ENCODE results near the gene RHBDF2.
"Not testable (repeated sequence)": the region's sequence is repeated elsewhere in the genome, so short reads cannot be mapped to it uniquely, and the experiment has no call there.

The RHBDF2 gene

DNA sequence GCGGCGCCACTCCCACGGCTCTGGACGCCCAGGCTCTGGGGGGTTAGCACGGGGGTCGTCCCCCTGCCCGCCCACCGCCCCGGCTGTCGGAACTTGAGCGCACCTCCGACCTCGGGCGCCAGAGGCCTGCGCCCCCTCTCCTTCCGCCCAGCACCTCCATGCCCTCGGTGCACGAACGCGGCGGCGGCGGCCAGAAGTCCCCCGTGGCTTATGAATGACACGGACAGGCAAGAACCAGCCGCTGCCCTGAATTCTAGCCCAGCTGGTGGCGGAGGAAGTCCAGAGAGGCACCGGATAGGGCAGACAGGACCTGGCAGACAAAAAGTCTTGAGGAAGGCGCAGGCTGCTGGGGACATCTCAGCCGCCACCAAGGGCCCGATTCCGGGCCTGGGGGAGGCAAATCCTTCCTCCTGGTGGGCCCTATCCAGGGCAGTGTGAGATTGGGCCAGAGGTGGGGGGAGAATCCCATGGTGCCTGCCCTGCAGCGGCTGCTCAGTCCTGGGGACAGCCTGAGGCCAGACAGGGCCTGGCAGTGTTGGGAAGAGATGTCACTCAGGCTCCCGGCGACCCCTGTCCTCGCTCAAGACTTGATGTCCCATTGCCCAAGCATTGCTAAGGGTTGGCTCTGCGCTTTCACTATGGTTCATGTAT lies 37.2 kb upstream of the RHBDF2 start:
- no peak for DNase-seq (ENCODE audit: low read depth in 2 of 2, low spot score in 1 of 2)

DNA sequence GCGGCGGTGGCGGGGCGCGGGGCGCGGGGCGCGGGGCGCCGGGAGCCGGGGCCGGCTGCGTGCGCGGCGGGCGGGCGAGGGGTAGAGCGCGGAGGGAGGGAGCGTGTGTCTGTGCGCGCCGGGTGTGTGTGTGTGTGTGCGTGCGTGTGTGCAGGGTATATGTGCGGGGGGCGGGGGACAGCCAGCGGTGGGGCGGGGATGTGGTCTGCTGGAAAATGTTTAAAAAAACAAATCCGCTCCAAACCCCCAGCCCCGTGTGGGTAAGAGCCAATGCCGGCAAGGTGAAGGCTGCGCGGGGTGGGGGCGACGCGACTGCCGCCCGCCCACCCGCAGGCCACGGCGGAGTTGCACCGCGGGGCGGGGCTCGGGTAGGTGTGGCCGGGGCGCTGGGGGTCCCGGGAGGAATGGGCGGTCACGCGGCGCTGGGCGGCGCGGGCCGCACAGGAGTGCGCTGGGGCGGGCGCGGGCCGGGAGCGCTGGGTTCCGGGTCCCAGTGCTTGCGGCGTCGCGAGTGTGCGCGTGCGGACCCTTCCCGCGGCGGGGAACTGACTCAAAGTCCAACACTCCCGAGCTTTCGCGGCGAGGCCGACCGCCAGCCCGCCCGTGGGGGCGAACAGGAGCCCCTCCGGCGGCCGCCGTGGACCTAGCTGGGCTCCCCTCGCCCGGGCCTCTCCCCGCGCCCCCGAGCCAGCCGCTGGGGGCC lies 36.5 kb upstream of the RHBDF2 start, which contains the start of gene CYGB:
CYGB (minus strand) TSS at position 132 of the 703 bp plus-strand sequence. CDS start 167 bp downstream, outside the sequence.
- DNase-seq (ENCODE audit: low read depth in 2 of 2, low spot score in 1 of 2) = no peak

DNA sequence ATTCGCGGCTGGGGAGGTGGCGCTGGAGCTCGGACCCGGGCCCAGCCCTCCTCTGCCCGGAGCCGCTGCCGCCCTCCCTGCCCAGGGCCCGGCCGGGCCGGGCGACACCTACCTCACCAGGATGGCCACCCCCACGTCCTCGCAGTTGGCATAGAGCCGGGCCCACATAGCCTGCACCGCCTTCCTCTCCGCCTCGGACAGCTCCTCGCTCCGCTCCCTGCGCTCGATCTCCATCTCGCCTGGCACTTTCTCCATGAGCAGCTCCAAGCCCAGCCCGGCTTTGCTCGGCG lies 36.0 kb upstream of the RHBDF2 start:
- no peak for DNase-seq (ENCODE audit: low read depth in 2 of 2, low spot score in 1 of 2)

DNA sequence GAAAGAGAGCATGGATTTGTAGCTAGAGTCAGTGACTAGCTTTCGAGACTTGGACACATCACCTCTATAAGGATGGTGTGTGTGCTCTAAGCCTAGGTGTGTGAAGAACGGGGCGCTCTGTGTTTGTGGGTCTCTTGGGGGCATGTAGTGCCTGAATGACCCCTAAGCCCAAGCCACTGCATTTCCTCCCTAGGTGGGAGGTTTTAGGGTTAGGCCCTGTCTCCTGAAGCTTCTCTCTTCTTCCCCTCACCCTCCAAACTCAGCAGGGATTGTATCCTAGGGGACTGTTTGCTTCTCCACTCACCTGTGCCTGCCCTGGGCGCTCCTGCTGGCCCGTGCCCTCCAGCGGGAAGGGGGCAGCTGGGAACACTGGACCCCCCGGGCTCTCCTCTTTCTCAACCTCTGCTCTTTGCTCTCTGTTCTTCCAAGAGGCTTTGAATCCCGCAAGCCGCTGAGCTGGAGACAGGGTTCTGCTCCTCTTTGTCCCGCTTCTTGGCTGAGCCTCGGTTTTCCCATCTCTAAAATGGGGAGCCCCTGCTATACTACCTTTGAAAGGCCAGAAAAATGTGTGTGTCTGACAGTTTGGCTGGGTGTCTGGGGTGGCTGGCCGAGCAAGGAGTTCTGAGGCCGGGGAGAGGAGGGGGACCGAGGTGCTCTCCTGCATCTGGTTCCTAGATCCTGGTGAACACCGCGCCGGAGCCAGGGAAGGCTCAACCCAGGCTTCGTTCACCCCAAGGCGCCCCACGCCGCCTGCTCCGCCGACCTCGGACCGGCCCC lies 35.5 kb upstream of the RHBDF2 start:
- no peak for DNase-seq (ENCODE audit: low read depth in 2 of 2, low spot score in 1 of 2)

DNA sequence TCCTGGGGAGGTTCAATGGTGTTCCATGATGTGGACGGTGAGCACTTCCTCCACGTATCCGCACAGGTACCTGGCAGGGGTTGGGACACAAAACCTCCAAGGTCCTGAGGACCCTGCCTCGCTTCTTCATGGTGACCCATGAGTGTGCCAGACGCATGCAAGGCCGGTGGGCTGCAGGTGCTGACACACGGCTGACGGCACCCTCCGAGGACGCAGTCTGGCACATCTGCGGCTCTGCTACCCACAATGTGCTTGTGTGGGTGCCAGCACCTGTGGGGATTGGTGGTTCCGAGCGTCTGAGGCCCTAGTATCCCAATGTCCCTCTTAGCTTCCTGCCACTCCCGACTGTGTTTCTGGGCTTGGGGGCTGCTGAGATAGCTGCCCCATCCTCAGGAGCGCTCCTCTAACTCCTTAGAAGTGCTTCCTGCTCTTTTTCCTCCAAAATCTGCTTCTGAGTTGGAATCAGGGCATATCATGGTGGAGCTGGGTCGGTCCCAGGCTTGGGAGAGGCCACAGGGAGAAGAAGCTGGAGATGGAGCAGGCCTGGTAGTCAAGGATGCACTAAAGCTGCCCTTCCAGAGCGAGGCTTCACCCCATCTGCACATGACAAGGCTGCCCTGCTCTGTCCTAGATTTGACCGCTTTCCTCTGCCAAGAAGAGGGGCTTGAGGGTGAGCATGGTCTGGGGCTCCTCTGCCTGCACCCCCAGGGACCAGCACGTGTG lies 34.7 kb upstream of the RHBDF2 start:
- no peak for DNase-seq (ENCODE audit: low read depth in 2 of 2, low spot score in 1 of 2)

DNA sequence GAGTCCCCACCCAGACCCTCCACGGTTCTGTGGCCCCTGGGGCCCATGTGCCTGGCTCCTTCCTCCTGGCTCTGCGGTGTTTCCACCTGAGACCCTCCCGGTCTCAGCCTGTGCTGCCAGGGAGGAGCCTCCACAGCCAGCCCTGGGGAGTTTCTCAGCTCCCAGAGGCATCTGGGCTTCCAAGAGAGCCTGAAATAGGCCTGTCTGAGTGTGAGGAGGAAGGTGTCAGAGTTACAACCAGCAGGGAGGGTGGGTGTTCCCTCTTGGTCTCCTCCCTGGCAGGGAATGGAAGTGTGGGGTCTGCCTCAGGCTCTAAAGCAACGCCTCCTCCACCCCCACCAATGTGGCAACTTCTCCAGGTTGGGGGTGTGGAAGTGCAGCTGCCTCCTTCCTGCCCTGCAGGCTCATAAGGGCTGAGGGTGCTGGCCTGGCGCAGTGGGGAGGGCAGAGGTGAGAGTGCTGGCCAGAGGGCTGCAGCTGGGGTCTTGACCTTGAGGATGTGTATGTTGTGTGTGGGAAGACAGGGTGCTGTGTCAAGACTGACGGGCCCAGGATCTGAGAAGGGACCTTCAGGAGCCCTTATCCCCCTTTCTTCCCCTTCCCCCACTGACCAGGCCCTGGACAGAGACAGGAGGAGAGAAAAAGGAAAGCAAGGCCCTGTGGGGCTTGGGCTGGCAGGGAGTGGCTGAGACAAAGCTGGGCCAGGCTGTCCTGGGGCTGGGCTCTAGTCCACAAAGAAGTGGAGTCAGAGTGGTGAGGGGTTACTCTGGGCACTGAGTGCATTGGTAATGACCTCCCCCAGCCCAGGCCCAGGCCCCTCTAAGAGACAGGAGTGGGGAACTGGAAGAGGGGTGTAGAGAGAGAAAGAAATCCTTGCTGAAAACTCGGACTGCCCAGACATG lies 33.9 kb upstream of the RHBDF2 start:
- DNase-seq (ENCODE audit: low read depth in 2 of 2, low spot score in 1 of 2) = no peak

DNA sequence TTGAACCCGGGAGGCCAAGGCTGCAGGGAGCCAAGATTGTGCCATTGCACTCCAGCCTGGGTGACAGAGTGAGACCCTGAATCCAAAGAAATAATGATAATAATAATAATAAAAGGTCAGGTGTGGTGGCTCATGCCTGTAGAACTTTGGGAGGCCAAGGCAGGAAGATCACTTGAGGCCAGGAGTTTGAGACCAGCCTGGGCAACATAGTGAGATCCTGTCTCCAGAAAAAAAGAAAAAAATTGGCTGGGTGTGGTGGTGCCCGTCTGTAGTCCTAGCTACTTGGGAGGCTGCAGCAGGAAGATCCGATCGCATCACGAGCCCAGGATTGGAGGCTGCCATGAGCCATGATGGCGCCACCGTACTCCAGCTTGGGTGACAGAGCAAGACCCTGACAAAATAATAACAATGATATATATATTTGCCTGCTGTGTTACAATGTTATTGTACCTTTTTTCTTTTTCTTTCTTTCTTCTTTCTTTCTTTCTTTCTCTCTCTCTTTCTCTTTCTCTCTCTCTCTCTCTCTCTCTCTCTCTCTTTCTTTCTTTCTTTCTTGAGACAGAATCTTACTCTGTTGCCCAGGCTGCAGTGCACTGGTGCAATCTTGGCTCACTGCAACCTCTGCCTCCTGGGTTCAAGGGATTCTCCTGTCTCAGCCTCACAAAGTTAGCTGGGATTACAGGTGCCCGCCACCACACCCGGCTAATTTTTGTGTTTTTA lies 32.6 kb upstream of the RHBDF2 start:
- not testable (repeated sequence) for DNase-seq (ENCODE audit: low read depth in 2 of 2, low spot score in 1 of 2)

DNA sequence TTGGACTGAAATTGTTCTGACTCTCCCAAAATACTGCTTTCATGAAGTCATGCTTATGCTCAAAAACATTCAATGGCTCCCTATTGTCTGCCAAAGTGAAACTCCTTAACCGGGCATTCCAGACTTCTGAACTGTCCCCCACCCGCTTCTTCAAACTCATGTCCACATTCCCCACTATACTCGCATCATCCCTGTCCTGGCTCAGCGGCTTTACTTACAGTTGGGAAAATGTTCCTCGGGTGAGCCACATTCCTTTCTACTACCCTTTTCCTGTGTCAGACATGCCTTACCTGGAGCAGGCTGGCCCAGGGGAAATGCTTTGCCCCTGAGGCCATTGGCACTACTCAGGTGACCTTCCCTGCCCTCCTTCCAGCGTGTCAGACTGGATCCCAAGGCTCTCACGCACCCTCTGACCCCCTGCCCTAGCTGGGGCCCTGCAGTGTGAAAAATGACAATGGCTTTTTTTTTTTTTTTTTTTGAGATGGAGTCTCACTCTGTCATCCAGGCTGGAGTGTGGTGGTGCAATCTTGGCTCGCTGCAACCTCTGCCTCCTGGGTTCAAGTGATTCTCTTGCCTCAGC lies 30.9 kb upstream of the RHBDF2 start:
- no peak for DNase-seq (ENCODE audit: low read depth in 2 of 2, low spot score in 1 of 2)

DNA sequence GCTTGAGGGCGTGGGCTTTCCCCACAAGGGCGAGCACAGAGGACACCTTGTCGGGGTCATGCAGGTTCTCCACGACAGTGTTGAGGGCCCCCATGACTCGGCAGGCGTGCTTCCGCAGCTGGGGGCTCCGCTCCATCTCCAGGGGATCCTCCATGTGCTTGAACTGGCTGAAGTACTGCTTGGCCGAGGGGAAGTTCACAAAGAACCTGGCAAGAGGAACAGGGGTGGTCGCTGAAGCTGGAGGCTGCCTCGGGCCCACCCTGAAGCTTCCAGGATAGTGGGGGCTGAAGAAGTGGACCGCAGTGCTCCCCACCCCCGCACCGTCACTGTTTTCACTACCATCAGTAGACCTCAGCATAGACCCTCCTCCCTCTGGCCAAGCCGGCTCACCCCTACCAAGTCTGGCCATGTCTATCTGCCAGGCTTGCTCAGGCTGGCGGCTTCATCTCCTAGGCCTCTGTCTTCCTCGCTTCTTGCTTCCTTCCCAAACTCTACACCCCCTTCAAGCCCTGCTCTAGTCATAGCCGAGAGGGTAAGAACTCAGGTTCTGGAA lies 30.3 kb upstream of the RHBDF2 start:
- no peak for DNase-seq (ENCODE audit: low read depth in 2 of 2, low spot score in 1 of 2)

DNA sequence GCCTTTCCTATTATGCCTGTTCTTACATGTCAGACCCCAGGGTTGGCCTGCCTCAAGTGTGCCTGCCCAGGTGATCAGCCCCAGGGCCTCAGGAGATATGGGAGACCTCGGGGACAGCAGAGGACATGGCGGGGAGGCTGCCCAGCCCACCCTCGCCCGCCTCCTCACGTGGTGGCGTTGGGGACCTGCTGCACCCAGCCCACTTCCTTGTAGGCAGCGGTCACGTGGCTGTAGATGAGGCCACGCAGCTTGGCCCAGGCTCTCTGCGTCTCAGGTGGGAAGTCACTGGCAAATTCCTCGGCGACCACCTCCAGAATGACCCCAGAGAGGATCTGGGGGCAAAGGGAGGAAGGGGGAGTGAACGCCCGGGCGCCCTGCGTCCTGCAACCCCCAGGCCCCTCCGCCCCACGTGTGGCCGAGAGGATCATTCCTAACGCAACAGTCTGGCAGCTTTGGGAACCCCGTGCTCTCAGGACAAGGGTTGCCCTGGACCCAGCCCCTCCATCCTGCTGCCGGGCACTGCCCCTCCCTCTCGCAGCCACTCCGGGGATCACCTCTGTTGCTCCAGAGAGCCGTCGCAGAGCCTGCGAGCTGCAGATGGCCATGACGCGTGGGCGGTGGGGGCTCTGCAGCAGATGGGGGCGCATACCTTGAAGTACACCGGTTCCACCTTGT lies 29.7 kb upstream of the RHBDF2 start:
- no peak for DNase-seq (ENCODE audit: low read depth in 2 of 2, low spot score in 1 of 2)

DNA sequence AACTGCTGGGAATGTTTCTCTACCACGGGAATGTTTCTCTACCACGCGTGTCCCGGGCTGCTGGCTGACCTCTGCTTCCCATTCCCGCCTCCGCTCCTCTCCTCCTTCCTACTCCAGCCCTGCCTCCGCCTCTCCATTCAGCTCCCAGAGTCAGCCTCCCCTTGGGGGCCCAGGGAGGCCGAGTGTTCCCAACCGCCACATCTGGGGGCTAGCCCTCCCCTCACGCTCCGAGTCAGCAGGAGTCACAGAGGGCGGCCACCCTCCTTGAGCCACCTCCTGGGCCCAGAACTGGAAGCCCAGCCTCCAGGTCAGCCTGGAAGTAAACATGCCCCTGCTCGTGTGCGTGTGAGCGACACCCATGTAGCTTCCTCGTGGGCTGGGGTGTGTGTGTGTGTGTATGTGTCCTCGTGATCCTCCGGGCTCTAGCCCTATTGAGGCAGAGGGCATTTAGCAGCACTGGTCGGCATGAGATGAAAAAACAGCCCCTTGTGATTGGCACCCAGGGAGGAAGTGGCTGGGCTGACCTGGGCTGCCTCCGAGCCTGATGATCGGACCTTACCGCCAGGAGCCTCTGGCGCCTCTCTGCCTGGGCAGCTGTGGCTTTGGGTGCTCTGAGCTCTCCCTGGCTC lies 29.0 kb upstream of the RHBDF2 start:
- no peak for DNase-seq (ENCODE audit: low read depth in 2 of 2, low spot score in 1 of 2)

DNA sequence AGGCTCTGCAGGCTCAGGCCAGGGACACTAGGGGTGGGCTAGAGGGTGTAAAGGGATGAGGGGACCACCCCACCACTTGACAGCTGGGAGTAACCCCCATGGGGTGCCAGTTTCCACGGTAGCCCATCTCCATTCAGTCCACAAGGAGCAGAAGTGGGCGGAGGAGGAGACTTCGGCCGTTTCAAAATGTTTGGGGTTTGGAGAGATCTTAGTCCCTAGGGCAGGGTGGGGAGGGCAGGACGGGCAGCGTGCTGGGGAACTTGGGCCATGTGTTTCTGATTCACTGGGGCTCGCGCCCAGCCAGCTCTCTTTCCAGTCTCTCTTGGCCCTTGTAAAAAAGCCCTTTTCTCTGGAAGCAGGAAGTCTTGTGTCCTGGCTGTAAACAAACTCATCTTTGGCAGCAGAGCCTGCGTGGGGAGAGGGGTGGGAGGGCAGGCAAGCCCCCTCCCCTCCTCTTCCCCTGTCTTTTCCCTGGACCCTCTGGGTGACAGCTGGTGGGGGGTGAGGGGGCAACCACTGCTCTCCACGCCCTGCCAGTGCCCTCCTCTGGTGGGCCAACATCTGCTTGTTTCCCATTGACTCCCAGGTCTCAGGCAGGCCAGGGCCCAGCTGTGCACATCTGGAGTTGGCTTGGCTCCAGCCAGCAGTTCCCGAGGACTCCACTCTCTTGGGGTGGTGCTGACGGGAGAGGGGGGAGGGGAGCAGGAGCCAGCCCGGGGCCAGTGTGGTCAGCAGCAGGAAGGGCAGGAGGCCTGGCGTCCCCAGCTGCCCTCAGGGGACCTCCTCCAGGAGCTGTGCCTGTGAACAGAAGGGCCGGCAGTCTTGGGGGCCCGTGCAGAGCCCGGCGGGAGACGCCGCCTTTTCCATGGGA lies 28.2 kb upstream of the RHBDF2 start:
- no peak for DNase-seq (ENCODE audit: low read depth in 2 of 2, low spot score in 1 of 2)

DNA sequence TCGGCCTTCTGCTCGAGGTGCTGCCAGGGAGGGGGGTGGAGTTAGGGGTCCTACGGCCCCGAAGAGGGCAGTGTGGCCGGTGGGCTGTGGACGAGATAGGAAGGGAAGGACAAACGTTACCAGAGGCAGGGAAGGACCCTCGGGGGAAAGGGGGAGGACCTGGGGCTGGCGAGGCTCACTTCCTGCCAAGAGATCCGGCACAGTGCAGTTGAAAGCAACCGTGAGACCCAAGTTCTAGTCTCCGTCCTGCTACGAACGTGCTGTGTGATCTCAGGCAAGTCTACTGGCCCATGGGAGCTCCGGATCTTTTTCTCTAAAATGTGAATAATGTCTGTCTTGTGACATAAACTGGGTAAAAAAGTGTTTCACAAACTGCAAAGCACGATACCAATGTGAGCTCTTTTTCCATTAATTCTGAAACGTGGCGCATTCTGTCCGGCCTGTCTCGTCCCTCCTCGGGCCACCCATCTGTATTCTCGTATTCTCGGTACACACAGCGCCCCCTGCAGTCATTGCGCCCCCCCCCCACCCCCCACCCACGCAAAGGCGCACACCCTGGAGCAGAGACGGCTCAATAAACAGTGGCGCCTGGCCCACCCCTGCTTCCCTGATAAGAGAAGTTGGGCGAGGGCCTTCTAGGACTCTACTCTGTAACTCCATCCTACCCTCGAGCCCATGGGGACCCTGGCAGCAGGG lies 27.5 kb upstream of the RHBDF2 start:
- DNase-seq (ENCODE audit: low read depth in 2 of 2, low spot score in 1 of 2) = no peak

DNA sequence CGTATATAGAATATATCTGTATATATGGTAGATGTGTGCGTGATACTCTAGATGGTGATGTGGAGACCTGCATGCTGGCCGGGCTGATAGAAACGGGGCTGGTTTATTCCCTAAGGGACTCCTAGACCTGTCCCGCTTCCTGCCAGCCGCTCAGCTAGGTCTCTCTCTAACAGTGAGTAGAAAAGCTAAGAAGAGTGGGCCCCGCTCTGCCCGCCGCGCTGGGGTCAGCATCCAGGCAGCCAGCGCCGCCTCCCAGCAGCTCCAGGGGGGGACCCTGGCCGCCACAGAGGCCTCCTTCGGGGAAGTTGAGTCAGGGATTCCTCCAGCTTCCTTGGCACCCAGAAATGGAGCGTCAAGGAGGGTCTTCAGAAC lies 26.9 kb upstream of the RHBDF2 start:
- DNase-seq (ENCODE audit: low read depth in 2 of 2, low spot score in 1 of 2) = no peak

DNA sequence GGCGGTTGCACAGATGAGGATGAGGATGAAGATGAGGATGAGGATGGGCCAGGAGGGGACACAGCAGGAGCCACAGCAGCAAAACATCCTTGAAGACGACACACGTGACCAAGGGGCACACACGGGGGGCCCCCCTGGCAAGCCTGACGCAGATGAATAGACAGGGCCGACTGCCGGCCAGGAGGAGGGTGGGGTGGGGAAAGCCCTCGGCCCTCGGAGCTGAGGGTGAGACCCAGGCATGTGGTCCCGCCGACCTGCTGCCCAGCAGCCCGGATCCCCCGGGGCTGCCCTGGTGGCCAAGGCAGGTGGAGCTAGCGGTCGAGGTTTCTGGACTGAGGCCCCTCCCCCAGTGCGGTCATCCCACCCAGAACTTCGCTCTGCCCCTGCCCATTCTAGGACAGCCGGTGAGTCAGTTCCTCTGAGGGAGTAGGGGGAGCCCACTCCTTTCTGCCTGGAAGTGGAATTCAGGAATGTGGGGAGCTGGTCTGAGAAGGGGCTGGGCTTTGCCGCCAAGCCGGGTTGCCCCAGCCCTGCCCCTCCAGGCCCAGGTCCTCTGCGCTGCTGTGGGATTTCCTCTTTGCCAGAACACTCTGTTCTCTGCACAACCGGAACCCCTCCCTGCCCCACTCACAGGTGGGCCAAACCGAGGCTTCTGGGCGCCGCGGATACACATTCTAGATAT lies 26.3 kb upstream of the RHBDF2 start:
- peak in 1 of 2 donors; percentile 20 for DNase-seq (ENCODE audit: low read depth in 2 of 2, low spot score in 1 of 2)

DNA sequence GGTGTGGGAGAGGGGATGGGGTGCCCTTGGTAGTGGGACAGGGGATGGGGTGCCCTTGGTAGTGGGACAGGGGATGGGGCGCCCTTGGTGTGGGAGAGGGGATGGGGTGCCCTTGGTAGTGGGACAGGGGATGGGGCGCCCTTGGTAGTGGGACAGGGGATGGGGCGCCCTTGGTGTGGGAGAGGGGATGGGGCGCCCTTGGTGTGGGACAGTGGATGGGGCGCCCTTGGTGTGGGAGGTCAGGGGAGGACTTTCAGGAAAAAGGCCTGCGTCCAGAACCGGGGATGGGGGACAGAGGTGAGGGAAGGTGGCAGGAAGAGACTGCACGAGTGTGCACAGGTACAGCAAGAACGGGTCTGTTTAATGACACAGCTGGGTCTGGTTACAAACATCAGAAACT lies 25.8 kb upstream of the RHBDF2 start:
- not testable (repeated sequence) for DNase-seq (ENCODE audit: low read depth in 2 of 2, low spot score in 1 of 2)
